ENCODE results near the gene TAB2.
A peak's percentile ranks its signal among the peaks of the same experiment; 100 is the strongest.

The TAB2 gene

GRCh38 chr6:149429427-149430360 lies 112.2 kb downstream of the TAB2 start:
- Histone ChIP-seq H3K27me3 (ENCODE audit: low read depth, low read length) (no peaks in the 10 kb centered on the region), H3K9me3 (ENCODE audit: insufficient read depth, low read length) (no peaks in the 10 kb centered on the region), H3K4me2 (ENCODE audit: low read length) (no peak overlapping the region), H3K4me1 (ENCODE audit: low read length) (peaks cover 6% of the 10 kb centered on the region), H3K27ac (ENCODE audit: low read length) (no peak overlapping the region), H3K79me2 (ENCODE audit: low read length) (no peaks in the 10 kb centered on the region), H3K9ac (ENCODE audit: low read length) (no peak overlapping the region), H3K4me3 (ENCODE audit: low read length) (no peak overlapping the region), H3K36me3 (replicated peaks; ENCODE audit: low read depth, low read length) (no peaks in the 10 kb centered on the region), H4K20me1 (ENCODE audit: insufficient read depth, low read length) (no peaks in the 10 kb centered on the region), H2AFZ (ENCODE audit: low read depth, low read length) (no peak overlapping the region)
- TF ChIP-seq CTCF (IDR thresholded peaks at IDR 0.05; ENCODE audit: low read depth, low read length) (no peak), EZH2phosphoT487 (IDR thresholded peaks at IDR 0.05; ENCODE audit: low read depth) (no peak)

- TF ChIP-seq EZH2phosphoT487 (IDR thresholded peaks at IDR 0.05; ENCODE audit: low read depth) (no peak), CTCF (IDR thresholded peaks at IDR 0.05; ENCODE audit: low read depth, low read length) (peak; percentile 82)
These were observed 114.6 kb downstream of the TAB2 start for GRCh38 chr6:149431905-149432775.

DNA sequence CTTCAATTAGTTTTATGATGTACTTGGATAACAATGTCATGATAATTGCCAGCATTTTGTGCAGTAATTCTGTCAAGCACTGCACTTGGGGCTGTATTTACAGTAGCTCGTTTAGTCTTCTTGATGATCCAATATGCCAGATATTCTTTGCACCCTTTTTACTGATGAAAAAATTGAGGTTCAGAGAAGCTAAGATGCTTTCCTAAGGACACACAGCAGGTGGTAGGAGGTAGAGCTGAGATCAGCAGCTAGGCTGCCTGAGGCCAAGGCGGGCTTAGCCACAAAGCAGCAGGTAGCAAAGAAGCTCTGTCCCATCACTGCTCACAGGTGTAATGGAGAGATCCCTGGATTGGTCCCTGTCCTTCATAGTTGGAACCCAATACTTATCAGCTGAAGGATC lies 115.9 kb downstream of the TAB2 start:
- H4K20me1 ChIP-seq (ENCODE audit: insufficient read depth, low read length): no peaks in the 10 kb centered on the region
- no peak overlapping the region for H3K4me2 ChIP-seq (ENCODE audit: low read length)
- H3K4me1 ChIP-seq (ENCODE audit: low read length): peaks cover 6% of the 10 kb centered on the region
- H3K4me3 ChIP-seq (ENCODE audit: low read length): no peak overlapping the region
- H3K36me3 ChIP-seq (replicated peaks; ENCODE audit: low read depth, low read length): no peaks in the 10 kb centered on the region
- no peak overlapping the region for H3K27ac ChIP-seq (ENCODE audit: low read length)
- no peaks in the 10 kb centered on the region for H3K79me2 ChIP-seq (ENCODE audit: low read length)
- no peak overlapping the region for H2AFZ ChIP-seq (ENCODE audit: low read depth, low read length)
- no peaks in the 10 kb centered on the region for H3K9me3 ChIP-seq (ENCODE audit: insufficient read depth, low read length)
- H3K27me3 ChIP-seq (ENCODE audit: low read depth, low read length): no peaks in the 10 kb centered on the region
- H3K9ac ChIP-seq (ENCODE audit: low read length): no peak overlapping the region
- TF ChIP-seq EZH2phosphoT487 (IDR thresholded peaks at IDR 0.05; ENCODE audit: low read depth) (no peak), CTCF (IDR thresholded peaks at IDR 0.05; ENCODE audit: low read depth, low read length) (no peak)

More at GRCh38 chr6:149431905-149432775, 114.6 kb downstream of the TAB2 start:
- peak overlapping the region; percentile 82 for H3K4me2 ChIP-seq (ENCODE audit: low read length)
- no peak overlapping the region for H2AFZ ChIP-seq (ENCODE audit: low read depth, low read length)
- no peak overlapping the region for H3K27ac ChIP-seq (ENCODE audit: low read length)
- H3K4me1 ChIP-seq (ENCODE audit: low read length): peaks cover 6% of the 10 kb centered on the region
- no peak overlapping the region for H3K9ac ChIP-seq (ENCODE audit: low read length)
- H4K20me1 ChIP-seq (ENCODE audit: insufficient read depth, low read length): no peaks in the 10 kb centered on the region
- H3K9me3 ChIP-seq (ENCODE audit: insufficient read depth, low read length): no peaks in the 10 kb centered on the region
- H3K4me3 ChIP-seq (ENCODE audit: low read length): peak overlapping the region; percentile 63
- H3K79me2 ChIP-seq (ENCODE audit: low read length): no peaks in the 10 kb centered on the region
- no peaks in the 10 kb centered on the region for H3K36me3 ChIP-seq (replicated peaks; ENCODE audit: low read depth, low read length)
- H3K27me3 ChIP-seq (ENCODE audit: low read depth, low read length): no peaks in the 10 kb centered on the region

GRCh38 chr6:149433881-149434280 lies 116.4 kb downstream of the TAB2 start:
- H3K4me2 ChIP-seq (ENCODE audit: low read length): no peak overlapping the region
- H2AFZ ChIP-seq (ENCODE audit: low read depth, low read length): no peak overlapping the region
- H3K79me2 ChIP-seq (ENCODE audit: low read length): no peaks in the 10 kb centered on the region
- no peaks in the 10 kb centered on the region for H3K36me3 ChIP-seq (replicated peaks; ENCODE audit: low read depth, low read length)
- H3K4me3 ChIP-seq (ENCODE audit: low read length): no peak overlapping the region
- peaks cover 10% of the 10 kb centered on the region for H3K4me1 ChIP-seq (ENCODE audit: low read length)
- no peak overlapping the region for H3K9ac ChIP-seq (ENCODE audit: low read length)
- H3K27me3 ChIP-seq (ENCODE audit: low read depth, low read length): no peaks in the 10 kb centered on the region
- TF ChIP-seq EZH2phosphoT487 (IDR thresholded peaks at IDR 0.05; ENCODE audit: low read depth) (no peak), CTCF (IDR thresholded peaks at IDR 0.05; ENCODE audit: low read depth, low read length) (no peak)
- no peak overlapping the region for H3K27ac ChIP-seq (ENCODE audit: low read length)
- no peaks in the 10 kb centered on the region for H4K20me1 ChIP-seq (ENCODE audit: insufficient read depth, low read length)
- no peaks in the 10 kb centered on the region for H3K9me3 ChIP-seq (ENCODE audit: insufficient read depth, low read length)
